G401 (cell line): Measurements from ENCODE around the gene FLT1. TPM values are rescaled to one million over a fixed set of nuclear protein-coding genes. Genes with fewer than 3 reads are reported as not detected.

Experiments used
- DNase-seq: peaks from one replicate; pipeline ENCODE4 v3.0.0-alpha.2; 2015; ENCODE audit warnings: low spot score
- in situ Hi-C: cut with HindIII; loops from 2 replicates; pipeline ENCODE4 v1.10.0; 2016; ENCODE audit warnings: low sequenced_read_pairs, mixed read lengths
- total RNA-seq: library from RNA; depleted of rRNA; stranded (reverse); fragments of >200 nt; shearing (Covaris generic); gene quantifications from 2 replicates; pipeline ENCODE4 v1.2.3, GENCODE V29; 2014

The FLT1 gene
- total RNA-seq, 1 experiment from 2014 or later, result not detected

DNA sequence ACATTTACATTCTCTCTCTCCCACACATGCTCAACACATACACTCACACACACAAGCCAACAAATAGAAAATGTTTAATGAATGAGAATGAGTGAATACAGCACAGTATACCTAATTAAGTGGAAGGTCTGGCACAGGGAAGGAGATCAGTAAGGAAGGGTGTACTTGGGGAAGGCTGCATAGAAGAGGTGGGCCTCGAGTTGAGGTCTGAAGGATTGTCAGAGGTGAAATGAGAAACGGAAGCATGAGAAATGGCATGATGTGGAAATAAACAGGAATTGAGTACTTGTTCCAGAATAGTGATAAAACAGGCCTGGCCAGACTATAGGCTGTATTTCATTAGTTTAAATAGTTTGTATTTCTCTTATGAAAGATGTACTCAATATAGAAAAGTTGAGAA lies 136.2 kb downstream of the FLT1 start:
- DNase-seq, result no peak
- in situ Hi-C loops, result no loop called here

DNA sequence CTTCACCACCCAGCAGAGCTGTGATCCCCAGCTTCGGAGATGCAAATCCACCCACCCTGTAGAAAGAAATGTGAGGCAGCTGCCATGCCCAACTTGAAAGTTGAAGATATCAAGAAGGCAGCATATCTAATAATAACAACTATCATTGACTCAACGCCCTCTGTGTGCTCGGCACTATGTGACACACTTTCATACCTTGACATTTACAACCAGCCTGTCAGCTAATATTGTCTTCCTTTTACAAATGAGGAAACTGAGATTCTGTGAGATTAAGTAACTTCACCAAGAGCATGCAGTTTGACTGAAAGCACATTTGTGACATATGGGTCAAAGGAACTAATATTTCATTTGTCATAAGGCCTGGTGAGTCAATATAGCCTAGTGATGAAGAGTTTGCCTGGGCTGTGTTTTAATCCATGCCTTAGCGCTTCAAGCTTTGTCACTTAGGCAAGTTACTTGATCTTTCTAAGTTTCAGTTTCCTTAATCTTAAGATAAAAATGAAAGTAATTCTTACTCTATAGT lies 137.0 kb downstream of the FLT1 start:
- DNase-seq, result no peak
- in situ Hi-C loops, result no loop called here

DNA sequence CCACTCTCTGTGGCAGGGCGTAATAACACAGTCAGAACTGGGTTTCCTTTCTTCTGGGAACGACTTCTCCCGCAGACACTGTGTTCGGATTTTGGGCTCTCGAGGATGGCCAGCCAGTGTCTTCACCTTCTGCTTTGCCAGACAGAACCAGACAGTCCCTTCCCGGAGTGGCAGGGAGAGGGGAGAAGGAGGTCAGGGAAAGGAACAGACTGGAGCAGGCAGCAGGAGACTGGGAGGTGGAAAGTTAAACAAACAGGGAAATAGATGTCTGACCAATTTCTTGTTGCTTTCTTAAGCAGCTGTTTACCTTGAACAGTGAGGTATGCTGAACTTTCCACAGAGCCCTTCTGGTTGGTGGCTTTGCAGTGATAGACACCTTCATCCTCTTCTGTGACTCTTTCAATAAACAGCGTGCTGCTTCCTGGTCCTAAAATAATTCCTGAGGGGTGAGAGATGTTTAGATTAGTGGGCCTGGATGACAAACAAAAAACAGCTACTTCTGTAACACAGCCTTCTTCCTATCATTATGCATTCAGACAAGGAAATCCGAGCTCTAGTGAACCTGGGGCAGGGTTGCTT lies 137.6 kb downstream of the FLT1 start:
- in situ Hi-C loops, result no loop called here
- no peak for DNase-seq

DNA sequence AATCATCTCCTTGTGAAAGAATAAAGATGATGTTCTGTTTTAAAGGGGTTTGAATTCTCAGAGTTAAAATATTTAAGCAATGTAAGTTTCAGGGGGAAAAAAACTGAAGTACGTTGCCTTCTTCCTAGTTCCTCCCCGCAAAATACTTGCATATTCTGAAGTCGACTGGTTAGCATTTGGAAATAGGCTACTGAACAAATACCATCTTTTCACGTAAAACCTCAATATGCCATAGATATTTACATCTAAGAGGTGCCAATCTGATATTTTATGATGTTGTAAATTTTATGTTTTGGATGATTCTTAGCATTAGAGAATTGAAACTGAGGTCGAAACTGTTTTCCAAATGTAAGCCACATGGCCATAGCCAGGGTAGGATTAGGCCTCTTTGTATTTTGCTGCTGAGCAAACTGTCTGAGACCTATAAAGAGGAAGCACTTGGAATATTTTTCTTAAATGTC lies 138.3 kb downstream of the FLT1 start:
- in situ Hi-C loops, result no loop called here
- no peak for DNase-seq

DNA sequence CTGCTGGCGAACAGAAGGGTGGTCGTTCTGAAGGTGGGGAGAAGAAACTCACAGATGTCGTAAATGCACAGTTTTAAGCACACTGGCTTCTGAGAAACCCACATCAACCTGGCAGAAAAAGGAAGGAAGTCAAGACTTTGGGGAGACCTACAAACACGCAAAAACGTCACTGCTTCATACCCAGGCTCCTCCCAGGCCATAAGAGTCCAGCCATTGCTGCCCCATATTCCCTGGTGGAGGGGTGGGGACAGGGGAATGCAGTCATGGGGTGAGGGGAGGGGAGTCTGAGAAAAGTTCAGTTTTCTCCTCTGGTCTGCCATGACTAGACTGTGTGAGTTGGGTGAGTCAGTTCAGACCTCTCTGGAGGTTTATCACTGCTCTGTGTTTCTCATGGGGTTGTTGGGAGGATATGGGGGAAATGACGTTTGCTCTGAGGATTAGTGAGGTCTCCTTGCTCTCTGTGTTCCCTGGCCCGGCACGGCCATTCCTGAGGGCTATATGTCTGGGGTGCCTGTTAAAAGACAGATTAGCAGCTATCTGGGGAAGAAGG lies 139.0 kb downstream of the FLT1 start:
- in situ Hi-C loops, result no loop called here
- no peak for DNase-seq

DNA sequence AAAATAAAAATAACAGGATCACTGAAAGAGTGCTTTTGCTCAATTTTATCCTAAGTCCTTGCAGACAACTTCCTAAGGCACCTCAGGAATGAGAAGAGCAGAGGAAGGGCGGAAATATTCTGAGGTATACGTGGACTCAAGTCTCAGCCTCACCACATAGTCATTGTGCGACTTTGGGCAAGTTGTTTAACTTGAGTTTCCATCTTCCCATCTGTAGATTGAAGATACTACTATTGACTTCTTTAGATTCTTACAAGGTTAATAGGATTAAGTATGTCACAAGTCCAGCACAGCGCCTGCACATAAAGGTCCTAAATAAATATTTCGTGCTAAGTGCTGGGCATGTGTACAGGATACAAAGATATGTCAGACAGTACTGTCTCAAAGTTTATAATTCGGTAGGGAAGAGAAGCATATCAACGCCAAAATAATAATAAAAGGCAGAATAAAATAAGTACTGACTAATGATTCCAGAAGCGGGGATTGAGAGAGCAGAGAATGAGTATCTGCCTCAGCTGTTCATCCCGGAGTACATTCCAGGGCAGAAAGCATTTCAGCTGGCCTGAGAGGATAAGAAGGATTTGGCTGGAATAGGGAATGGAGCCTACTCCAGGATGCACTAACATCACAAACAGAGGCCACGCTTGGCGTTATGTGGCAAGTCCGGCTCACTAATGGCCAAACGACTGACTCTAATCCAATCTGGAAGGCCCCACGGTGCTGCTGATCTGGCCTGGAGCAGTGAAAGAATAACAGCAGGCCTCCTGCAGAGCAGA lies 139.7 kb downstream of the FLT1 start:
- in situ Hi-C loops, result no loop called here
- DNase-seq, result no peak

DNA sequence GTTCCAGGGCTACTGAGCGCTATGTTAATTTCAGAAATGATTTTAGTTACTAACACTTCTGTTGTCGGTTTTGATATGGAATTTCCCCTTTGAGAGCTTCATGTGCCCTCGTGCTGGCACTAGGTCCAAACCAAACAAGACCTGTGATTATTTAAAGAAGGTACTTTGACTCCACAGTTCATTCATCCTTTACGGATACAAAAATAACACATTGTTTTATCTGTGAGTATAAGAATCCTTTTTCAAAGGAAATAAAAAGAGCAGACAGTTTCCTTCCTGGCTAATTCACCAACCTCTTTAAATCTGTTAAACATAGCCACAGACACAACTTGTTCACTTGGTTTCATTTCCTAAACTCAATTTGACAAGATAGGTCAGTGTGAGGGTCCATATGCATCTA lies 141.2 kb downstream of the FLT1 start:
- in situ Hi-C loops, result no loop called here
- no peak for DNase-seq

DNA sequence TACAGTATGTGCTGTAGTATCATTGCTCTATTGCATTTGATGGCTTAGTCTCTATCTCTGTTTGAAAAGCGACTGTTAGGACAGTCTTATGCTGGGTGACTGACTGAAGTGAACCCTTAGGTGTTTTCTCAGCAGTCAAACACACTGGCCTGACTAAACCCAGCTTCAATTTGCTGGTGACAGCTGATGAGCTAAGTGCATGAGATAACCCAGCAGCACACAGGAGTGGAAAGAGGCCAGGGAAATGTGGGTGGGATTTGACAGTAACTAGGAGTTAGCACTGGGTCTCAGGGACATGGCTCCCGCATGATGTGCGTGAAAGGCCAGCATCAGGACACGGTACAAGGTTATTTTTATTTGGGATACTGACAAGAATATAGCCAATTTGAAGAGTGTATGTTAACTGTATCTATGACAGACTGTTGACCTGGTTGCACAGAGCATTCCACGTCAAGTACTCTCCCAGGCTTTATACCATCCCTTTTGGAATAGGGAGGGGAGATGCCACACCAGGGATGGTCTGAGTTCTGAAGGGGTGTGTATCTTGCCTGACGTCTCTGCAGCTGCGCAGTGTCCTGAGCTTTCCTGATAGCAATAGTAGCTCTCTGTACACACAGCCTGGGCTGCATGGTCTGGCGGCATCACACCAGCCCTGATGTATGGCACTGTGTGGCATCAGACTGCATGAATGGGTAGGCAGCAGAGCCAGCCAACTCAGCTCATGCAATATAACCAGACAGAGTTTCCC lies 144.8 kb downstream of the FLT1 start:
- DNase-seq, result no peak
- in situ Hi-C loops, result no loop called here

DNA sequence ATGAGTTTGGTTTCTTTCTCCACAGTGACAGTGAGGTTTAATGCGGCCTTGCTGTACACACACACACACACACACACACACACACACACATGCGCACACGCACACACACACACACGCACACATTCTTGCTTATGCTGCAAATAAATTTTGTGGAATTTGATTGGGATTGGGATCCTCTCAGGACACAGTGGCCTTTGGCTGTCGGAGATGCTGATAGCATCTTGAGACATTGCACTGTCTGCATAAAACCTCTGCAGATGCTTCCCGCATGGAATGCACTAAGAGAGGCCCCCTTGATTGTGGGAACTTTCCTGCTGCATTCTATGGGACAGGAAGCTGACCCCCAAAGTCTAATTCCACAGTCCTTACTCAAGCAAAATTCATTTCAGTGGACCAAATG lies 145.6 kb downstream of the FLT1 start:
- in situ Hi-C loops, result no loop called here

DNA sequence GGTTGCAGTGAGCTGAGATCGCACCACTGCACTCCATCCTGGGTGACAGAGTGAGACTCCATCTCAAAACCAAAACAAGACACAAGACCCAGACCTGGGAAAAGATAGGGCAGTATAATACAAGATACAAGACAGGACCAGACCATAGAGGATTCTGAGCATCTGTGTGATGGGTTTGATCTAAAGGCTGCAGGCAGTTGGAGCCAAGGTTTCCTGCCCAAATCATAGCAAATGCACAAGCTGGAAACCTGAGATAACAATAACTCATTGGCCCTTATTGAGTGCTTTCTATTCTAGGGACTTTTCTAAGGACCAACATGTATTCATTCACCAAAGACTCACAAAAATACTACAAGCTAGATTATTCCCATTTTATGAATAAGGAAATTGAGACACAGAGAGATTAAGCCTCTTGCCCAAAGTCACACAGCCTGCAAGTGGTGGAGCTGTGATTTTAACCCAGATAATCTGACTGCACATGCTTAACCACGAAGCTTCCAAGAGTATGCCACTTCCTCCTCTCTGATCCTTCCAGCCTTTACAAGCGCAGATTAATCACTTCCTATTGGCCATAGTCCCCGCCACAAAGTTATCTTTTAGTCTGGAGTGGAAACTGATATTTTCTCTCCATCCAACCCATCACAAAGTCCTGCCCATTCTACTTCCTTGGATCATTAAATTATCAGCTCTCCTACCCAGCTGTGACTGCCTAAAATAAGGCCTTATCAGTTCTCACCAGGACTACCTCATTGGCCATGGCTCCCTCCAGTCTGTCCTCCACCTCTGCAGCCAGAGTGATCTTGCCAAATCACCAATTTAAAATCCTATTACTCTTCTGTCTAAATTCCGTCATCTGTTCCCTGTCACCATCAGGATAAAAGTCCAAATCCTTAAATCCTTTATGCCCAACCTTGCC lies 147.2 kb downstream of the FLT1 start:
- DNase-seq, result no peak
- in situ Hi-C loops, result no loop called here

More for the DNA sequence above, 145.6 kb downstream of the FLT1 start:
- DNase-seq, result no peak

DNA sequence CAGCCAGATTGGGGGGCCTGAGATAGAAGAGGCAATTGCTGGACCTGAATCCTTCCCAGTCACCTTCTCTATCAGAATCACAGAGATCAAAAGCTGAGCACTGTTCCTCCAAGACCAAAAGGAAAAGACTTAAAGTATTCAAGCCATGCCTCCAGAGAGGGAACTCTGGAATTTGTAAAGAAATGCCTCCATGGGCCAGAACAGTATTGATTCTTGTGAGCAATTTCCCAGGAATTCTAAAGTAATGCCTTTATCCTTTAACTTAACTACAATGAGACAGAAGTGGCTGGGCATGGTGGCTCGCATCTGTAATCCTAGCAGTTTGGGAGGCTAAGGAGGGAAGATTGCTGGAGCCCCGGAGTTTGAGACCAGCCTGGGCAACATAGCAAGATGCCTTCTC lies 148.8 kb downstream of the FLT1 start:
- DNase-seq, result no peak
- in situ Hi-C loops, result no loop called here

DNA sequence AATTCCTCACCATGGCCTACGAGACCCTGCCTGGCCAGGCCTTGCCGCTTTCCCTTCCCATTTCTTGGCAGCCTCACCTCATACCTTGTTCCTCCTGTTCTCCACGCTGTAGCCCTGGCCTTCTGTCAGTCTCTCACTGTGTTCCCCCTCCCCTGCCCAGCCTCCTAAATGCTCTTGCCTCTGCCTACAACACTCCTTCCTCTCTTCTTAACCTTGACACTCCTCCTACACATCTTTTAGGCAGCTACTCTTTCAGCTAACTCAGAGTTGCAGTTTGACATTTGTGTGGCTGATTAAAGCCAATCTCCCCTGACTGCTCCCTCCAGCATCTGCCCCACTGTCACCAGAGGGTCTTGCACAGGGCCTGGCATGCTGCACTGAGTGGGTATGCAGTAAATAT lies 150.8 kb downstream of the FLT1 start:
- DNase-seq, result no peak
- in situ Hi-C loops, result no loop called here

DNA sequence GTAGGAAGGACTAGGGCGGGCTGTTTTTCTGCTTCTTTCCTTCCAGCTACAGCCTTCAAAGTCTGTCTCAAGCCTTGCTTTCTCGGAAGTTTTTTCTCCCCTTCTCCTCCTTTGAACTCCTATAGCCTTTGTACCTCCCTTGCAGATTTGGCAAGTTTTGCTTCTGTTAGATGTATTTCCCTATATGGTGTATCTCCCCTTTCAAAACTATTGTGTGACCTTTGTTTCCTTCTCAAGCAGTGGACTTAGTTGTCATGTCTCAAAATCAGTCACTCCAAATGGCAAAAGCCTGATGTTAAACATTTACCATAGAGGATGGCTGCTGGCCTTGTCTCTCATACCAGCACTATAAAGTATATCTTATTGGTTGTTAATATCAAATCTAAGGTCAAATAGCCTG lies 152.7 kb downstream of the FLT1 start:
- in situ Hi-C loops, result no loop called here
- DNase-seq, result no peak

DNA sequence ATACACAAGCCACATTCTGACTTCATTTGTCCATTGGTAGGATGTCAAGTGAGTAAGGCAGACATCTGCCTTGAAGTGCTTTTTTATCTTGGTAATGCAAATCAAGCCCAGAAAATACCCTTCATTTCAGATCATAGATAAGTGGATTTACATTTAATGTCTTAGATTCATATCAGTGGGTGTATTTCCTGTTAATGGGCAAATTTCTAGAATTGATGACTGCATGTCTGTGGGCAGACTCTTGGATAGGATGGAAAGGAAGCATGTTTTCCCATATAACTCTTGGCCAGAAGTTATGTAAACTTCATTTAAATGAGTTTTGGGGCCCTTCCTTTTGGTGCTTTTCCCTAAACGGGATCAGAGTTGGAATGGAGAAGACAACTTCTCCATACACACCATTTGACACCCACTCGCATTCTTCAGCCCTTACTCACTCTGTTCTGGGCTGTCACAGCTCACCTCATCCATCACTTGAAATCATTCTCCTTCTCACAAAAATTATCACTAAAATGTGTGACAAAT lies 154.6 kb downstream of the FLT1 start:
- in situ Hi-C loops, result no loop called here
- DNase-seq, result no peak

DNA sequence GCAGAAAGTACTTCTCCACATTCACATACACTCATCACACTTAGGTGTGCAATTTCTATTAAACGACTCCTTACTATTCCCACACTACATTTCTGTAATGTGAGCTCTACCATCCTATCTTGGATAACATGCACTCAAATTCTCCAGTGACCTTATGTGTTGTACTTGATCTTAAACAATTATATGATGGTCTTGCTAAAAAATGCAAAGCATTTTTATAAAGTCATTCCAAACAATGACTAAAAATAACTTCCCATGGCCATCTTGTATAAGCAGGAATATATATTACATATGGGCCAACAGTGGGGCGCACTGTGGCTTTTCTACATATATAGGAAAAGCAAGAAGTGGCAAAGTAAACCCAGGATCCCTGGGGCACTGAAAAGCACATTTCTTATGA lies 155.5 kb downstream of the FLT1 start:
- in situ Hi-C loops, result no loop called here
- DNase-seq, result no peak

DNA sequence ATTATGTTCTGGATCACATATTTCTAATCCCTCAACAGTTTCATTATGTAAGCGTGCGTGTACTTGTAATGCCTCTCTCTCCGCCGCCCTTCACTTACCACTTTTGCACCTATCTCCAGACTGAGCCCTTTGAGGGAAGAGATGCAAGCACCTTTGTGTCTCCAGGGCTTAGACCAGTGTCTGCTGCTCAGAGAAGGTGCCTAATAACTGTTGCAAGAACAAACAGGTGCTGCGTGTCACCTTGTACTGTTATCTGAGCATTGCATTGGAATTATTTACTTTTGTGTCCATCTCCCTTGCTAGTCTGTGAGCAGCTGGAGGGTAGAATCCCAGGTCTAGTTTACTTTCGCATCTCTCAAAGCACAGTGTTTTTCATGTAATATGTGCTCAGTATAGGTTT lies 156.2 kb downstream of the FLT1 start:
- no peak for DNase-seq
- in situ Hi-C loops, result no loop called here

DNA sequence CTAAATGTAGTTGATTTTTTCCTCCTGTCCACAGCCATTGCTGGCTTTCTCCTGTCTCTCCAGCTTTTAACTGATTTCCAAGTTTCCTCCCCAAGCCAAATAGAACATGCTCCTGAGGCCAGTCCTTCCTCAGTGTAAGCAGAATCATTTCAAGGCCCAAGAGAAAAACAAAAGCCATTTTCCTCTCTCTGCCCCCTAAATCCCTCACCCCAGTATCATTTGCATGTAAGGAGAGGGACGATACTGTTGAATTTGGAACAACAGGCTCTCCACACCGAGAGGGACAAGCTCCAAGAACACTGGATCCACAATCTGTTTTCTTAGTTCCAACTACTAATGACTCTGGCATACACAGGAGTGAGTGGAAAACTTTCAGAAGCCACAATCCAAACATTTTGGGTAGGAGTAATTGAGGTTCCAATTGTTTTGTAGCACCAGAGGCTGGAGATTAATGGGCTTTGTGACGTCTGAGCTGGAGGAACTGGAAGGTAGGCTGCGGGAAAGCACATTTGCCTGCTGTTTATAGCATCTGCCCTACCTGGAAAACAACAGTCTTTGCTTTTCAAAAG lies 156.8 kb downstream of the FLT1 start:
- in situ Hi-C loops, result no loop called here
- no peak for DNase-seq
